Astrocyte of the spinal cord (primary cell): Measurements from ENCODE around the gene TTYH3.

ENCODE experiments used
- DNase-seq: peaks from one replicate; pipeline ENCODE4 v3.0.0; 2011; ENCODE audit warnings: low read depth, low spot score
- H3K4me3 ChIP-seq: 2 replicates; pipeline ENCODE4 v1.5.1; 2011; ENCODE audit warnings: low read depth, mild to moderate bottlenecking, low read length, moderate library complexity
- CTCF ChIP-seq: IDR thresholded peaks from 2 replicates; pipeline ENCODE4 v1.5.1; 2012; ENCODE audit warnings: low read depth, mild to moderate bottlenecking, low read length, inconsistent platforms
- in situ Hi-C: cut with HindIII; loops from 2 replicates; pipeline ENCODE4 v1.10.0; 2017; ENCODE audit warnings: low sequenced_read_pairs

TTYH3 gene

GRCh38 chr7:2680256-2680655 lies 48.5 kb downstream of the TTYH3 start:
- no peak overlapping the region for H3K4me3 ChIP-seq
- DNase-seq, result no peak
- in situ Hi-C loops, result no loop called here
- TF ChIP-seq CTCF, result no peak

GRCh38 chr7:2680792-2681490 lies 49.2 kb downstream of the TTYH3 start:
- peak; percentile 80 for TF ChIP-seq CTCF
- no peak overlapping the region for H3K4me3 ChIP-seq
- peak; percentile 44 for DNase-seq
- in situ Hi-C loops, result no loop called here

GRCh38 chr7:2681929-2682799 lies 50.4 kb downstream of the TTYH3 start:
- no peak overlapping the region for H3K4me3 ChIP-seq
- in situ Hi-C loops, result no loop called here
- DNase-seq, result no peak
- TF ChIP-seq CTCF, result no peak

GRCh38 chr7:2684501-2684900 lies 52.7 kb downstream of the TTYH3 start:
- in situ Hi-C loops, result no loop called here
- TF ChIP-seq CTCF, result no peak
- H3K4me3 ChIP-seq, result no peak overlapping the region
- DNase-seq, result no peak

- in situ Hi-C loops, result no loop called here
- no peak for TF ChIP-seq CTCF
- no peak overlapping the region for H3K4me3 ChIP-seq
- DNase-seq, result no peak
Measured at GRCh38 chr7:2686101-2686500, 54.3 kb downstream of the TTYH3 start.

GRCh38 chr7:2687338-2687869 lies 55.6 kb downstream of the TTYH3 start:
- no peak for DNase-seq
- in situ Hi-C loops, result no loop called here
- no peak for TF ChIP-seq CTCF
- no peak overlapping the region for H3K4me3 ChIP-seq
